ENCODE data around the gene CEP78.
A peak's percentile ranks its signal among the peaks of the same experiment; 100 is the strongest.
"Not testable (repeated sequence)": the region's sequence is repeated elsewhere in the genome, so short reads cannot be mapped to it uniquely, and the experiment has no call there.

The CEP78 gene

GRCh38 chr9:78272307-78272706 lies 36.4 kb downstream of the CEP78 start:
- Histone ChIP-seq H3K4me3 (no peak overlapping the region), H3K27ac (no peak overlapping the region)
- TF ChIP-seq CTCF (IDR thresholded peaks at IDR 0.05): no peak
- DNase-seq (ENCODE audit: low spot score): no peak

GRCh38 chr9:78273761-78274160 lies 37.9 kb downstream of the CEP78 start:
- Histone ChIP-seq H3K27ac (no peak overlapping the region), H3K4me3 (no peak overlapping the region)
- no peak for TF ChIP-seq CTCF (IDR thresholded peaks at IDR 0.05)
- no peak for DNase-seq (ENCODE audit: low spot score)

- DNase-seq (ENCODE audit: low spot score): no peak
- Histone ChIP-seq H3K4me3 (no peak overlapping the region), H3K27ac (no peak overlapping the region)
Observed at GRCh38 chr9:78278177-78278777, 42.4 kb downstream of the CEP78 start.

GRCh38 chr9:78278801-78279200 lies 42.9 kb downstream of the CEP78 start:
- no peak overlapping the region for H3K4me3 ChIP-seq
- H3K27ac ChIP-seq: no peak overlapping the region
- no peak for DNase-seq (ENCODE audit: low spot score)
- TF ChIP-seq CTCF (IDR thresholded peaks at IDR 0.05): no peak

More at GRCh38 chr9:78278177-78278777, 42.4 kb downstream of the CEP78 start:
- TF ChIP-seq CTCF (IDR thresholded peaks at IDR 0.05): no peak

GRCh38 chr9:78280982-78281668 lies 45.2 kb downstream of the CEP78 start:
- peak; percentile 78 for DNase-seq (ENCODE audit: low spot score)
- H3K4me3 ChIP-seq: no peak overlapping the region
- TF ChIP-seq CTCF (IDR thresholded peaks at IDR 0.05): no peak
- peak overlapping the region in 1 of 2 donors; percentile 45 for H3K27ac ChIP-seq

- not testable (repeated sequence) for H3K4me3 ChIP-seq; DNase-seq (ENCODE audit: low spot score); H3K27ac ChIP-seq
Observed at GRCh38 chr9:78284181-78284580, 48.3 kb downstream of the CEP78 start.

GRCh38 chr9:78286125-78286524 lies 50.2 kb downstream of the CEP78 start:
- H3K27ac ChIP-seq: no peak overlapping the region
- H3K4me3 ChIP-seq: no peak overlapping the region
- DNase-seq (ENCODE audit: low spot score): no peak
- no peak for TF ChIP-seq CTCF (IDR thresholded peaks at IDR 0.05)
